Cerebellar nuclear complex (tissue), 1 donor: ENCODE results near the gene GKN1.

Experiments used
- DNase-seq, 2 experiments: peaks; one replicate each; lab custom pipeline; 2025; lab: John Stamatoyannopoulos, UW

The GKN1 gene

GRCh38 chr2:68961380-68961779 is 13.1 kb upstream of the GKN1 start:
- no peak for DNase-seq

- DNase-seq: no peak
Observed at GRCh38 chr2:68964282-68964681, 10.2 kb upstream of the GKN1 start.

- DNase-seq: no peak
Observed at GRCh38 chr2:68968221-68968620, 6.2 kb upstream of the GKN1 start.

GRCh38 chr2:68969736-68970490 is 4.5 kb upstream of the GKN1 start:
- DNase-seq: no peak

- no peak for DNase-seq
Observed at GRCh38 chr2:68970566-68971265, 3.7 kb upstream of the GKN1 start.

GRCh38 chr2:68971591-68972231 is 2.7 kb upstream of the GKN1 start:
- DNase-seq: no peak

- DNase-seq: no peak
Observed at GRCh38 chr2:68974946-68975665, 670 bp downstream of the GKN1 start.

GRCh38 chr2:68975844-68976243 is 1.4 kb downstream of the GKN1 start:
- no peak for DNase-seq

GRCh38 chr2:68977453-68977852 is 3.0 kb downstream of the GKN1 start:
- no peak for DNase-seq

GRCh38 chr2:68978098-68978497 is 3.7 kb downstream of the GKN1 start:
- DNase-seq: no peak

- no peak for DNase-seq
Observed at GRCh38 chr2:68980956-68981355, 6.5 kb downstream of the GKN1 start.

GRCh38 chr2:68987021-68987503 is 12.6 kb downstream of the GKN1 start:
- DNase-seq: no peak

GRCh38 chr2:68989035-68989434 is 14.6 kb downstream of the GKN1 start:
- DNase-seq: no peak

- DNase-seq: no peak
Observed at GRCh38 chr2:68992341-68992740, 17.9 kb downstream of the GKN1 start.

- no peak for DNase-seq
Observed at GRCh38 chr2:68992933-68993332, 18.5 kb downstream of the GKN1 start.

- no peak for DNase-seq
Observed at GRCh38 chr2:68993660-68994059, 19.2 kb downstream of the GKN1 start.

GRCh38 chr2:68994864-68995263 is 20.4 kb downstream of the GKN1 start:
- no peak for DNase-seq

GRCh38 chr2:68995916-68996315 is 21.5 kb downstream of the GKN1 start:
- DNase-seq: no peak

- DNase-seq: no peak
Observed at GRCh38 chr2:68997401-68997800, 23.0 kb downstream of the GKN1 start.

- no peak for DNase-seq
Observed at GRCh38 chr2:69001879-69002278, 27.4 kb downstream of the GKN1 start.

GRCh38 chr2:69003731-69004130 is 29.3 kb downstream of the GKN1 start:
- DNase-seq: no peak

- no peak for DNase-seq
Observed at GRCh38 chr2:69007169-69007568, 32.7 kb downstream of the GKN1 start.
